ENCODE data around the gene ABTB2. TPM values are rescaled to one million over a fixed set of nuclear protein-coding genes. Genes with fewer than 3 reads are reported as not detected.
A peak's percentile ranks its signal among the peaks of the same experiment; 100 is the strongest.

The ABTB2 gene
- total and polyA plus RNA-seq, 7 experiments from 2014 or later = 0.03 to 5.3 (median 0.26) TPM

DNA sequence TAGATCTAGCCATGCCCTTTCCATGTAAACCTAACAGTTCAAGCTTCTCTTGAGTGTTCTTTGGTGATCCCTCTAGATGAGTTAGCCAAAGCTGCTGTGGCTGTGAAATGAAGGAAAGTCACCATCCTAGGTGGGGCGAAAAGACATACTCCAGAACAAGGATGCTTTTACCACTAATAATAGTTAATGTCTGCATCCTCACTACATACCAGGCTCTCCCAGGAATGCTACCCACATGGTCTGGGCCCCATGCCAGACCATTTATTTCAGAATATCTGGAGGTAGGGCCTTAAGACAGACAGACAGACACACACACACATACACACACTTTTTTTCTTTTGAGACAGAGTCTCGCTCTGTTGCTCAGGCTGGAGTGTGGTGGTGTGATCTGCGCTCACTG is 14.7 kb downstream of the ABTB2 start:
- no peak for DNase-seq
- H3K27me3 Mint-ChIP-seq = peaks cover 0 to 7% (median 4%) of the 10 kb centered on the region in 5 donors

DNA sequence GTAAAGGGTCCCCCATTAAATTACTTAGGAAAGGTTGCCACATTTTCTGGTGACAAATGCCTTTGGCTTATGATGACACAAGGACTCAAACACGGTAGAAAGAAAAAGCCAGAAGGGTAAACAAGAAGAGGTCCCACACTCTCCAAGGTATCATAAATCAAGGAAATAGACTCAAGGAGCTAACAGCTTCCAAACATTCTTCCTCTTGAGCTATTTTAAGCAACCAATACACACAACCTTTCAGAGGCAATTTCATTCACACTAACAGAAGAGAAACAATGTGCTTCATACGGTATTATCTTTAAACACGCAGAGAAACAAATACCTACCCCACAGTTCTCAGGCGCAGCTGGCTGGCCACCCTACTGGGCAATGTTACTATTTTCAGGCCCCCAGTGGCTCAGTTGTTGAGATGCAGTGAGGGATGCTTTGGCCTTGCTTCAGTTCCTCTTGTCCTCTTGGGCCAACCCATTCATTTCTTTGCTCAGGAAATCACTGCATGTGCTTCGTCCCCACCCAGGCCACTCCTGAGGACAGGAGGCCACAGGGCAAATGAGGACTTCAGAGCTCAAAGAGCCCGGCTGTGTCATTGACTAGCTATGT is 15.8 kb downstream of the ABTB2 start:
- no peaks in the 10 kb centered on the region for H3K27me3 ChIP-seq (ENCODE audit: control insufficient read depth in 2 of 2, insufficient read depth in 2 of 2, low read length in 2 of 2)
- CTCF ChIA-PET = no interaction called here
- Mint-ChIP-seq H3K4me1 (peaks cover 0 to 11% (median 3%) of the 10 kb centered on the region in 7 donors), H3K27ac (no peak overlapping the region), H3K9me3 (no peaks in the 10 kb centered on the region), H3K27me3 (peaks cover 0 to 4% (median 1%) of the 10 kb centered on the region in 5 donors), H3K4me3 (no peak overlapping the region), H3K36me3 (no peaks in the 10 kb centered on the region)
- no peak overlapping the region for H3K4me3 ChIP-seq (ENCODE audit: low read length)
- DNase-seq (no peak), ATAC-seq (no peak)
- intact Hi-C loops (cut with micrococcal nuclease) = no loop called here
- H3K4me1 ChIP-seq (ENCODE audit: control insufficient read depth in 2 of 2, insufficient read depth in 2 of 2, low read length in 2 of 2) = no peaks in the 10 kb centered on the region
- POLR2A ChIA-PET = no interaction called here
- no peaks in the 10 kb centered on the region for H3K36me3 ChIP-seq (ENCODE audit: control insufficient read depth in 2 of 3, insufficient read depth in 3 of 3, low read length in 3 of 3)
- H3K9me3 ChIP-seq (ENCODE audit: control insufficient read depth in 2 of 3, low read length in 3 of 3) = no peaks in the 10 kb centered on the region
- H3K27ac ChIP-seq (ENCODE audit: low read depth, low read length) = no peak overlapping the region

More for the DNA sequence above, 14.7 kb downstream of the ABTB2 start:
- Histone ChIP-seq H3K27ac (ENCODE audit: low read depth, low read length) (no peak overlapping the region), H3K9me3 (ENCODE audit: control insufficient read depth in 2 of 3, low read length in 3 of 3) (no peaks in the 10 kb centered on the region), H3K36me3 (ENCODE audit: control insufficient read depth in 2 of 3, insufficient read depth in 3 of 3, low read length in 3 of 3) (no peaks in the 10 kb centered on the region), H3K27me3 (ENCODE audit: control insufficient read depth in 2 of 2, insufficient read depth in 2 of 2, low read length in 2 of 2) (no peaks in the 10 kb centered on the region), H3K4me3 (ENCODE audit: low read length) (no peak overlapping the region), H3K4me1 (ENCODE audit: control insufficient read depth in 2 of 2, insufficient read depth in 2 of 2, low read length in 2 of 2) (no peaks in the 10 kb centered on the region)
- intact Hi-C loops (cut with micrococcal nuclease) = no loop called here
- ChIA-PET POLR2A (no interaction called here), CTCF (no interaction called here)
- Mint-ChIP-seq H3K4me1 (peaks cover 0 to 11% (median 0%) of the 10 kb centered on the region in 7 donors), H3K9me3 (no peaks in the 10 kb centered on the region), H3K36me3 (no peaks in the 10 kb centered on the region), H3K4me3 (no peak overlapping the region), H3K27ac (no peak overlapping the region)
- no peak for ATAC-seq

DNA sequence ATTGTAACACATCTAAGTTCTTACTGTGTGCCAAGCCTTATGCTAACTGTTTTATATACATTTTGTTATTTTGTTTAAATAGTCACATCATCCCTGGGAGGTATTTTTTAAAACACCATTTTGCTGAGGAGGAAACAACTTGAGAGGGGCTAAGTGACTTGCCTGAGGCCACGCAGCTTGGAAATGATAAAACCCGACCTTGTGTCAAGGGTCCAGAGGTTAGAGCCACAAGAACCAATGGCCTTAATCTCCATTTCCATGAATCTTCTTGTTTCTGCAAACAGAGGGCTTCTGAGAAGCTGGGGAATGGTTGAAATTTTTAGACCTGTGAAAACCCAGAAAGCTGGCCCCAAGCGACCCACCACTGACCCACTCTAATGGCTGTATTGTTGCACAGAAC is 16.7 kb downstream of the ABTB2 start:
- ATAC-seq = no peak
- CTCF ChIA-PET = no interaction called here

DNA sequence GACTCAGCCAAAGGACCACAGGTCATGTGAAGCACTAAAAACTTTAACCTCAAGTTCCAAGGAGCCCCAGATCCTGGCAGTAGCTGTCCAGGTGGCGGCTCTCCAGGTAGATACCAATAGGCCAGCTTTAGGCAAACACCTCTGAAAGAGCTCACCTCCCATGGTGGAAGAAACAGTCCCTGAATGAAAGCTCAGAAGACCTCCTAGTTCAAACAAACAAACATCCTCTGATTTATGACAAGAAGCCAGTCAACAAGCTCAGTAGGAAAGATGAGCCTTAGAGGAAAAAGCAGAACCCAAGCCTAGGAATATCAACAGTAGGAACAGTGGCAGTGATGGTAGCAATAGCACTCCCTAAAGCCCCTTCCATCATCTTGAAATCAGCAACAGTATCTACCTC is 17.2 kb downstream of the ABTB2 start:
- POLR2A ChIA-PET = no interaction called here
- H3K27ac Mint-ChIP-seq = no peak overlapping the region
- Histone ChIP-seq H3K4me3 (ENCODE audit: low read length) (no peak overlapping the region), H3K9me3 (ENCODE audit: control insufficient read depth in 2 of 3, low read length in 3 of 3) (no peaks in the 10 kb centered on the region), H3K27ac (ENCODE audit: low read depth, low read length) (no peak overlapping the region), H3K4me1 (ENCODE audit: control insufficient read depth in 2 of 2, insufficient read depth in 2 of 2, low read length in 2 of 2) (no peaks in the 10 kb centered on the region), H3K27me3 (ENCODE audit: control insufficient read depth in 2 of 2, insufficient read depth in 2 of 2, low read length in 2 of 2) (no peaks in the 10 kb centered on the region), H3K36me3 (ENCODE audit: control insufficient read depth in 2 of 3, insufficient read depth in 3 of 3, low read length in 3 of 3) (no peaks in the 10 kb centered on the region)
- H3K9me3 Mint-ChIP-seq = no peaks in the 10 kb centered on the region
- DNase-seq = no peak
- H3K4me3 Mint-ChIP-seq = no peak overlapping the region
- intact Hi-C loops (cut with micrococcal nuclease) = no loop called here
- ATAC-seq = no peak
- peaks cover 0 to 4% (median 3%) of the 10 kb centered on the region in 5 donors for H3K27me3 Mint-ChIP-seq
- peaks cover 0 to 11% (median 7%) of the 10 kb centered on the region in 7 donors for H3K4me1 Mint-ChIP-seq
- no peaks in the 10 kb centered on the region for H3K36me3 Mint-ChIP-seq
- CTCF ChIA-PET = no interaction called here

More for the DNA sequence above, 16.7 kb downstream of the ABTB2 start:
- Histone ChIP-seq H3K36me3 (ENCODE audit: control insufficient read depth in 2 of 3, insufficient read depth in 3 of 3, low read length in 3 of 3) (no peaks in the 10 kb centered on the region), H3K4me3 (ENCODE audit: low read length) (no peak overlapping the region), H3K27ac (ENCODE audit: low read depth, low read length) (no peak overlapping the region), H3K27me3 (ENCODE audit: control insufficient read depth in 2 of 2, insufficient read depth in 2 of 2, low read length in 2 of 2) (no peaks in the 10 kb centered on the region), H3K4me1 (ENCODE audit: control insufficient read depth in 2 of 2, insufficient read depth in 2 of 2, low read length in 2 of 2) (no peaks in the 10 kb centered on the region), H3K9me3 (ENCODE audit: control insufficient read depth in 2 of 3, low read length in 3 of 3) (no peaks in the 10 kb centered on the region)
- Mint-ChIP-seq H3K4me1 (peaks cover 0 to 11% (median 7%) of the 10 kb centered on the region in 7 donors), H3K4me3 (no peak overlapping the region), H3K9me3 (no peaks in the 10 kb centered on the region), H3K36me3 (no peaks in the 10 kb centered on the region), H3K27ac (no peak overlapping the region), H3K27me3 (peaks cover 0 to 4% (median 3%) of the 10 kb centered on the region in 5 donors)
- intact Hi-C loops (cut with micrococcal nuclease) = no loop called here
- DNase-seq = no peak
- POLR2A ChIA-PET = no interaction called here

DNA sequence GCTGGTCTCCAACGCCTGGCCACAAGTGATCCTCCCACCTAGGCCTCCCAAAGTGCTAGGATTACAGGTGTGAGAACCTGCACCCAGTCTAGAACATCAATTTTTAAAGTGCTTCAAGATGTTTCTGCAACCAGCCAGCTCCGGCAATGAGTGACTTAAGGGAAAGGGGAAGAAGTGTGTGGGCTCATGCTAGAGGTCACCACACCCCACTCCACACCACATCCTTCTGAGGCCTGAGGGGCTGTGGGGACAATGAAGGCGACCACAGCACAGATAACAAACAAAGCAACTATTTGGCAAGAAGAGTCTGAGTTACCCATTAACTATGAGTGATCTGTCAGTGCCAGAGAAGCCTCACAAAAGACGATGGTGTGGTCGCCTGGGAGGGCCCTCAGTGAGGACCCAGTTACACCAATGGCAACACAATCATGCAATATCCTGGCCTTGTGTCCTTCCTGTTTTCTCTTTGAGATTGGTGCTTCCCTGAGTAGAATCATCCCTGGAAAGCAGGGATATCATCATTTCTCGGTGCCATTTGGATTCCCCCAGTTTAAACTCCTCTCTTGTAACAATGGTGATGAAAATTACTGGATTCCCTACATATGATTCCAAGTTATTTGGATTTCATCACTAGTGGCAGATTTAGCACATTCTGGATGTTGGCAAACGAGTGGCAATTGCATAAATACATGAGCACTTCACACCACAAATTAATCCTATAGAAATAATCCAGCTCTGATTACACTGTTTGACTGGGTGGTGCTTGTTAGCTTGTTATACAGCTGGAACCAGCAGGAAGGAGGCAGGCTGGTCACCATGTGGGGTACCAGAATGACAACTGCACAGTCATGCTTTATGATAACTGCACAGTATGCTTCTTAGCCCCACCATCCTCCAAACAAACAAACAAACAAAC is 18.4 kb downstream of the ABTB2 start:
- H3K4me3 Mint-ChIP-seq = no peak overlapping the region
- POLR2A ChIA-PET = interaction anchor here (0.5 kb wide), 1 partner anchor 263 kb away, joined by 3 read pairs; no protein-coding TSS in a partner anchor
- H3K9me3 Mint-ChIP-seq = no peaks in the 10 kb centered on the region
- CTCF ChIA-PET = no interaction called here
- H3K9me3 ChIP-seq (ENCODE audit: control insufficient read depth in 2 of 3, low read length in 3 of 3) = no peaks in the 10 kb centered on the region
- peak overlapping the region in 1 of 9 donors; percentile 13 for H3K27ac Mint-ChIP-seq
- intact Hi-C loops (cut with micrococcal nuclease) = no loop called here
- H3K4me1 Mint-ChIP-seq = peaks cover 0 to 13% (median 5%) of the 10 kb centered on the region in 7 donors
- no peak overlapping the region for H3K27ac ChIP-seq (ENCODE audit: low read depth, low read length)
- no peaks in the 10 kb centered on the region for H3K36me3 ChIP-seq (ENCODE audit: control insufficient read depth in 2 of 3, insufficient read depth in 3 of 3, low read length in 3 of 3)
- no peaks in the 10 kb centered on the region for H3K4me1 ChIP-seq (ENCODE audit: control insufficient read depth in 2 of 2, insufficient read depth in 2 of 2, low read length in 2 of 2)
- no peak for DNase-seq
- peak; percentile 93 for ATAC-seq
- H3K36me3 Mint-ChIP-seq = no peaks in the 10 kb centered on the region
- H3K27me3 Mint-ChIP-seq = peaks cover 0 to 4% (median 0%) of the 10 kb centered on the region in 5 donors
- no peak overlapping the region for H3K4me3 ChIP-seq (ENCODE audit: low read length)
- no peaks in the 10 kb centered on the region for H3K27me3 ChIP-seq (ENCODE audit: control insufficient read depth in 2 of 2, insufficient read depth in 2 of 2, low read length in 2 of 2)

DNA sequence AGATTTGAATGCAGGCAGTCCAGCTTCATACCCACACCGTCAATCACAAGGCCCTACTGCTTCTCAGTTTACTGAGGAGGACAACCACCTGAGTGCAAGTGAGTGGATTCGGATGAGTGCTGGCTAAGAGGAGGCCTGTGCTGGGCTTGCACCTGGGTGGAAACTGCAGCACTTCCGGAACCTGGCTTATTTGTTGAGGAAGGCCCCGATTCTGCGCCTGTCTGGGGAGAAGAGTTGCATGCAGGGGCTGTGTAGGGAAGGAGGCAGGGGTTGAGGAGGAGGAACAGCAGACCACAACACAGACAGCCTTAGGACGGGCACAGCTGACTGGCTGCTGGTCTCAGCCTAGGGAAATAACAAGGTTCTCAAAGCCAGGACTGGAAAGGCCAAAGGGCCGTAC is 20.8 kb downstream of the ABTB2 start:
- no peaks in the 10 kb centered on the region for H3K27me3 ChIP-seq (ENCODE audit: control insufficient read depth in 2 of 2, insufficient read depth in 2 of 2, low read length in 2 of 2)
- Mint-ChIP-seq H3K9me3 (peaks cover 0 to 2% (median 0%) of the 10 kb centered on the region in 11 donors), H3K4me1 (peaks cover 0 to 17% (median 5%) of the 10 kb centered on the region in 7 donors), H3K4me3 (peak overlapping the region in 1 of 10 donors; percentile 25), H3K36me3 (no peaks in the 10 kb centered on the region), H3K27ac (peak overlapping the region in 3 of 9 donors; percentile 32 to 72 (median 59)), H3K27me3 (peaks cover 0 to 14% (median 6%) of the 10 kb centered on the region in 5 donors)
- CTCF ChIA-PET = interaction anchor here (1.6 kb wide), 1 partner anchor 11 kb away, joined by 5 read pairs; no protein-coding TSS in a partner anchor
- POLR2A ChIA-PET = no interaction called here
- H3K4me3 ChIP-seq (ENCODE audit: low read length) = no peak overlapping the region
- H3K4me1 ChIP-seq (ENCODE audit: control insufficient read depth in 2 of 2, insufficient read depth in 2 of 2, low read length in 2 of 2) = no peaks in the 10 kb centered on the region
- no peak overlapping the region for H3K27ac ChIP-seq (ENCODE audit: low read depth, low read length)
- intact Hi-C loops (cut with micrococcal nuclease) = no loop called here
- ATAC-seq = no peak
- peak in 1 of 9 donors; percentile 4 for DNase-seq
- no peaks in the 10 kb centered on the region for H3K36me3 ChIP-seq (ENCODE audit: control insufficient read depth in 2 of 3, insufficient read depth in 3 of 3, low read length in 3 of 3)
- H3K9me3 ChIP-seq (ENCODE audit: control insufficient read depth in 2 of 3, low read length in 3 of 3) = no peaks in the 10 kb centered on the region
